Kidney epithelial cell (primary cell): ENCODE results near the gene LAIR2. TPM values are rescaled to one million over a fixed set of nuclear protein-coding genes. Genes with fewer than 3 reads are reported as not detected.

ENCODE experiments used
- DNase-seq: peaks from one replicate; pipeline ENCODE4 v3.0.0-alpha.2; 2010; ENCODE audit warnings: low read depth
- H3K27me3 ChIP-seq: 2 replicates; pipeline ENCODE4 v1.6.0; 2011; ENCODE audit warnings: low read length; ENCODE audit not compliant: control insufficient read depth, insufficient read depth
- H3K36me3 ChIP-seq: 2 replicates; pipeline ENCODE4 v1.5.1; 2011; ENCODE audit warnings: low read length; ENCODE audit not compliant: control insufficient read depth, insufficient read depth
- H3K4me3 ChIP-seq: 2 replicates; pipeline ENCODE4 v1.5.1; 2011; ENCODE audit warnings: low read depth, mild to moderate bottlenecking, control low read depth, low read length
- total RNA-seq: library from RNA; depleted of rRNA; stranded (reverse); fragments of >200 nt; gene quantifications from 2 replicates; pipeline ENCODE4 v1.2.3, GENCODE V29; 2015
- TF ChIP-seq, protein P1 (sequence below): IDR thresholded peaks from 2 replicates; pipeline ENCODE4 v1.5.1; 2011; ENCODE audit warnings: mild to moderate bottlenecking, moderate library complexity, low read length, control low read depth, inconsistent platforms; ENCODE audit not compliant: insufficient read depth, poor library complexity, severe bottlenecking

LAIR2 gene, protein sequence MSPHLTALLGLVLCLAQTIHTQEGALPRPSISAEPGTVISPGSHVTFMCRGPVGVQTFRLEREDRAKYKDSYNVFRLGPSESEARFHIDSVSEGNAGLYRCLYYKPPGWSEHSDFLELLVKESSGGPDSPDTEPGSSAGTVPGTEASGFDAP
- total RNA-seq = not detected in 2 replicates

DNA sequence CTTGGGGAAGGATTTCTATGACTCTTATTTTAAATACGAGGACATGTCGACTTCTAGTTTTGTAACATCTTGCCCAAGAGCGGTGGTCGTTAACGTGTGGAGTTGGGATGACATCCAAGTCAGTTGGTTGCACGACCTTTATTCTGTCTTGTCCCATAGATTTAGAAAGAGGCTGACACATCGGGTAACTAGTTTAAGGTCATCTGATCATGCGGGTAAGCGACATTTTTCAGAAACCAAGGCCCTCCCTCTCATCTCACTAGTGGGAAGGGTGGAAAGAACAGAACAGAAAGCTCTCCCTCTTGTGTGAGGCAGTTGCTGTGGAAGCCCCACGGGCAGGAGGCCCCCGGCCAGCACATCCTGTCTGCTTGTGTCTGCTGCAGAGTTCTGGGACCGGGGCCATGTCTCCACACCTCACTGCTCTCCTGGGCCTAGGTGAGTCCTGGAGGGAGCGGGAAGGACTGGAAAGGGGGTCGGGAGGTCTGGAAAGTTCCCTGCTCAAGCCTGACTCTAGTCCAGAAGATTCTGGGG, at the start of gene LAIR2:
Gene LAIR2, plus strand, starts transcription at position 314 of the 531 bp plus-strand sequence. Its CDS starts 88 bp downstream, at position 402.
- Histone ChIP-seq H3K36me3 (no peaks in the 10 kb centered on the region), H3K4me3 (no peak within 1 kb of the TSS), H3K27me3 (no peaks in the 10 kb centered on the region)
- TF ChIP-seq, protein P1, sequence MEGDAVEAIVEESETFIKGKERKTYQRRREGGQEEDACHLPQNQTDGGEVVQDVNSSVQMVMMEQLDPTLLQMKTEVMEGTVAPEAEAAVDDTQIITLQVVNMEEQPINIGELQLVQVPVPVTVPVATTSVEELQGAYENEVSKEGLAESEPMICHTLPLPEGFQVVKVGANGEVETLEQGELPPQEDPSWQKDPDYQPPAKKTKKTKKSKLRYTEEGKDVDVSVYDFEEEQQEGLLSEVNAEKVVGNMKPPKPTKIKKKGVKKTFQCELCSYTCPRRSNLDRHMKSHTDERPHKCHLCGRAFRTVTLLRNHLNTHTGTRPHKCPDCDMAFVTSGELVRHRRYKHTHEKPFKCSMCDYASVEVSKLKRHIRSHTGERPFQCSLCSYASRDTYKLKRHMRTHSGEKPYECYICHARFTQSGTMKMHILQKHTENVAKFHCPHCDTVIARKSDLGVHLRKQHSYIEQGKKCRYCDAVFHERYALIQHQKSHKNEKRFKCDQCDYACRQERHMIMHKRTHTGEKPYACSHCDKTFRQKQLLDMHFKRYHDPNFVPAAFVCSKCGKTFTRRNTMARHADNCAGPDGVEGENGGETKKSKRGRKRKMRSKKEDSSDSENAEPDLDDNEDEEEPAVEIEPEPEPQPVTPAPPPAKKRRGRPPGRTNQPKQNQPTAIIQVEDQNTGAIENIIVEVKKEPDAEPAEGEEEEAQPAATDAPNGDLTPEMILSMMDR = no peak
- no peak for DNase-seq

GRCh38 chr19:54453921-54454780, 48.5 kb upstream of the LAIR2 start:
- Histone ChIP-seq H3K36me3 (peaks cover 16% of the 10 kb centered on the region), H3K4me3 (no peak overlapping the region), H3K27me3 (no peaks in the 10 kb centered on the region)
- DNase-seq = no peak
- TF ChIP-seq, protein P1 = no peak

DNA sequence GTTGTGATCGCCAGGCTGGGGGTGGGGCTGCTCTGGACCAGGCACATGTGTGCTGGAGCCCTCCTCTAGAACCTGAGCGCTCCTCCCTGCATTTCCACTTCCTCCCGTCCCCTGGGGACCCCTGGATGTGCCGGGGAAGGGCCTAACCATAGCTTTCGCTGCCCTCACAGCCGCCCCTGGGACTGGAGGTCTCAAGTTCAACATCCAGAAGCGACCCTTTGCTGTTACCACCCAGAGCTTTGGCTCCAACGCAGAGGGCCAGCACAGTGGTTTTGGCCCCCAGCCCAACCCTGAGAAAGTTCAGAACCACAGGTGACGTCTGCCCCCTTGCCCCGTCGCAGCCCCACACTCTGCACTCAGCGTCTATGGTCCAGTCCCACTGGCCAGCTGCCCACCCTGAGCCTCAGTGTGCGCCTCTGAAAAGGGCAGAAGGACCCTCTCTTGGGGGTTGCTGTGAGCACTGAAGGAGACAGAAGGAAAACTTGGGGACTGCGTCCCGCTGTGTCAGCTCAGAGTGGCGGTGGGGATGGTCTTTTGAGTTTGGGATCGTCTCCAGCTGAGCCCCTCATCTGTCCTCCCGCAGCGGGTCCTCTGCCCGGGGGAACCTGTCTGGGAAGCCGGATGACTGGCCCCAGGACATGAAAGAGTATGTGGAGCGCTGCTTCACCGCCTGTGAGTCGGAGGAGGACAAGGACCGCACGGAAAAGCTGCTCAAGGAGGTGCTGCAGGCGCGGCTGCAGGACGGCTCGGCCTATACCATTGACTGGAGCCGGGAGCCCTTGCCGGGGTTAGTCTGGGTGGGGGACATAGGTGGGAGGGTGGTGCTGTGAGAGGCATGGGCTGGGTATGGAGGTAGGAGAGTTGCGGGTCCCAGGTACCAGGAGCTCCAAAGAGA, 47.6 kb upstream of the LAIR2 start:
- no peak for DNase-seq
- H3K27me3 ChIP-seq = no peaks in the 10 kb centered on the region
- TF ChIP-seq, protein P1 = no peak
- H3K36me3 ChIP-seq = peaks cover 17% of the 10 kb centered on the region
- no peak overlapping the region for H3K4me3 ChIP-seq

DNA sequence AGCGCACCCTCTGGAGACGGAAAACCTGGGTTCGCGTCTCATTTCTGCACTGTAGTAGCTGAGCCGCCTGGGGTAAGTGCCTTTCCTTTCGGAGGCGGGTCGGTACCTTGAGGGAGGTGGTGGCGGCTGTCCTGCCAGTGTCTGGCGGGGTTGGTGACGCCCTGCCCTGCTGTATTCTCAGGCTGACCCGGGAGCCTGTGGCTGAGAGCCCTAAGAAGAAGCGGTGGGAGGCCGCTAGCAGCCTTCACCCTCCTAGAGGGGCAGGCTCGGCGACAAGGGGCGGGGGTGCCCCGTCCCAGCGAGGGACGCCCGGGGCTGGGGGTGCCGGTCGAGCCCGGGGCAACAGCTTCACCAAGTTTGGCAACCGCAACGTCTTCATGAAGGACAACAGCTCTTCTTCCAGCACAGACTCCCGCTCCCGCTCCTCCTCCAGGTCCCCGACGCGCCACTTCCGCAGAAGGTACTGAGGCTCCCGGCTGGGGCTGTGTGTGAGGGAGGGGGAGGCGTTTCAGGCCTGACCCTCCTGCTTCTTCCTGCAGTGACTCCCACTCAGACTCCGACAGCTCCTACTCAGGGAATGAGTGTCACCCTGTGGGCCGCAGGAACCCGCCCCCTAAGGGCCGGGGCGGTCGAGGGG, 46.7 kb upstream of the LAIR2 start:
- Histone ChIP-seq H3K4me3 (no peak overlapping the region), H3K36me3 (peaks cover 19% of the 10 kb centered on the region), H3K27me3 (no peaks in the 10 kb centered on the region)
- TF ChIP-seq, protein P1 = no peak
- DNase-seq = no peak
